Measurements from ENCODE around the gene LPXN.
A peak's percentile ranks its signal among the peaks of the same experiment; 100 is the strongest.

LPXN gene

GRCh38 chr11:58567889-58568512 is 7.7 kb downstream of the LPXN start:
- H3K36me3 Mint-ChIP-seq (ENCODE audit: low read depth) = peaks cover 73% of the 10 kb centered on the region
- H3K27me3 Mint-ChIP-seq = no peaks in the 10 kb centered on the region
- peak overlapping the region; percentile 89 for H3K27ac Mint-ChIP-seq
- H3K9me3 Mint-ChIP-seq = no peaks in the 10 kb centered on the region
- H3K4me1 Mint-ChIP-seq (ENCODE audit: low read depth) = peaks cover 74% of the 10 kb centered on the region
- H3K4me3 Mint-ChIP-seq = peak overlapping the region; percentile 69

- Mint-ChIP-seq H3K4me1 (ENCODE audit: low read depth) (peaks cover 76% of the 10 kb centered on the region), H3K9me3 (no peaks in the 10 kb centered on the region), H3K27ac (peak overlapping the region; percentile 37), H3K4me3 (no peak overlapping the region), H3K27me3 (no peaks in the 10 kb centered on the region), H3K36me3 (ENCODE audit: low read depth) (peaks cover 75% of the 10 kb centered on the region)
Measured at GRCh38 chr11:58564231-58564630, 11.4 kb downstream of the LPXN start.

- peak overlapping the region; percentile 79 for H3K27ac Mint-ChIP-seq
- no peaks in the 10 kb centered on the region for H3K27me3 Mint-ChIP-seq
- H3K4me1 Mint-ChIP-seq (ENCODE audit: low read depth) = peaks cover 69% of the 10 kb centered on the region
- no peaks in the 10 kb centered on the region for H3K9me3 Mint-ChIP-seq
- peaks cover 66% of the 10 kb centered on the region for H3K36me3 Mint-ChIP-seq (ENCODE audit: low read depth)
- H3K4me3 Mint-ChIP-seq = no peak overlapping the region
Measured at GRCh38 chr11:58562375-58562800, 13.3 kb downstream of the LPXN start.

GRCh38 chr11:58561394-58562098 is 14.1 kb downstream of the LPXN start:
- H3K4me3 Mint-ChIP-seq = no peak overlapping the region

GRCh38 chr11:58560842-58561241 is 14.8 kb downstream of the LPXN start:
- Mint-ChIP-seq H3K4me1 (ENCODE audit: low read depth) (peaks cover 69% of the 10 kb centered on the region), H3K27ac (peak overlapping the region; percentile 29), H3K9me3 (no peaks in the 10 kb centered on the region), H3K4me3 (no peak overlapping the region), H3K36me3 (ENCODE audit: low read depth) (peaks cover 64% of the 10 kb centered on the region), H3K27me3 (no peaks in the 10 kb centered on the region)

More at GRCh38 chr11:58561394-58562098, 14.1 kb downstream of the LPXN start:
- Mint-ChIP-seq H3K4me1 (ENCODE audit: low read depth) (peaks cover 73% of the 10 kb centered on the region), H3K27ac (no peak overlapping the region), H3K9me3 (no peaks in the 10 kb centered on the region), H3K36me3 (ENCODE audit: low read depth) (peaks cover 69% of the 10 kb centered on the region), H3K27me3 (no peaks in the 10 kb centered on the region)

DNA sequence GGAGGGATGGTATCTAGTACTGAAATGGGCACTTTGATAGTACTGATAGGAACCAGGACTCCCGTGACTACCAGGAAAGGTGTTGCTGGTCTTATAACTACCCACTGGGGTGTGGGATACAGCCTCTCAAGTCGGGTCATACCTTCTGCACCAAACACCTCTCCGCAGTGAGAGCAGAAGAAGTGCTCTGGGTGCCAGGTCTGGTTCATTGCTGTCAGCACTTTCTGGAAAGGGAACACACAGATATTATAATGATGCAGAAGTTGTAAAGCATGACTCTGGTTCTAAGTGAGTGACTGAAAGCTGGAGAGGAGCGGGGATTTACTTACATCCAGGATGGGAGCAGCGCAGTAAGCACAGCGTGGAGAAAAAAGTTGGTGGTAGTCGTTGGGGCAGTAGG is 26.0 kb downstream of the LPXN start:
- no peaks in the 10 kb centered on the region for H3K9me3 Mint-ChIP-seq
- no peaks in the 10 kb centered on the region for H3K27me3 Mint-ChIP-seq
- H3K4me1 Mint-ChIP-seq (ENCODE audit: low read depth) = peaks cover 16% of the 10 kb centered on the region
- H3K27ac Mint-ChIP-seq = no peak overlapping the region
- peaks cover 95% of the 10 kb centered on the region for H3K36me3 Mint-ChIP-seq (ENCODE audit: low read depth)
- H3K4me3 Mint-ChIP-seq = no peak overlapping the region

- Mint-ChIP-seq H3K27ac (no peak overlapping the region), H3K36me3 (ENCODE audit: low read depth) (peaks cover 88% of the 10 kb centered on the region), H3K27me3 (no peaks in the 10 kb centered on the region), H3K4me3 (no peak overlapping the region), H3K4me1 (ENCODE audit: low read depth) (peaks cover 31% of the 10 kb centered on the region), H3K9me3 (no peaks in the 10 kb centered on the region)
Measured at GRCh38 chr11:58546841-58547240, 28.8 kb downstream of the LPXN start.

GRCh38 chr11:58531865-58532341 is 43.8 kb downstream of the LPXN start:
- peaks cover 89% of the 10 kb centered on the region for H3K36me3 Mint-ChIP-seq (ENCODE audit: low read depth)
- no peak overlapping the region for H3K4me3 Mint-ChIP-seq
- no peaks in the 10 kb centered on the region for H3K9me3 Mint-ChIP-seq
- H3K4me1 Mint-ChIP-seq (ENCODE audit: low read depth) = peaks cover 49% of the 10 kb centered on the region
- no peaks in the 10 kb centered on the region for H3K27me3 Mint-ChIP-seq
- no peak overlapping the region for H3K27ac Mint-ChIP-seq

DNA sequence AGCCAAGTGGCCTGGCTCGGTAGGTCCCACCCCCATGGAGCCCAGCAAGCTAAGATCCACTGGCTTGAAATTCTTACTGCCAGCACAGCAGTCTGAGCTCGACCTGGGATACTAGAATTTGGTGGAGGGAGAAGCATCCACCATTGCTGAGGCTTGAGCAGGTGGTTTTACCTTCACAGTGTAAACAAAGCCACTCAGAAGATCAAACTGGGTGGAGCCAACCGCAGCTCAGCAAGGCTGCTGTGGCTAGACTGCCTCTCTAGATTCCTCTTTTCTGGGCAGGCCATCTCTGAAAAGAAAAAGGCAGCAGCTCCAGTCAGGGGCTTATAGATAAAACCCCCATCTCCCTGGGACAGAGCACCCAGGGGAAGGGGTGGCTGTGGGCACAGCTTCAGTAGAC is 45.4 kb downstream of the LPXN start:
- no peak overlapping the region for H3K27ac Mint-ChIP-seq
- peaks cover 52% of the 10 kb centered on the region for H3K4me1 Mint-ChIP-seq (ENCODE audit: low read depth)
- H3K4me3 Mint-ChIP-seq = no peak overlapping the region
- H3K9me3 Mint-ChIP-seq = no peaks in the 10 kb centered on the region
- peaks cover 78% of the 10 kb centered on the region for H3K36me3 Mint-ChIP-seq (ENCODE audit: low read depth)
- H3K27me3 Mint-ChIP-seq = no peaks in the 10 kb centered on the region

GRCh38 chr11:58527429-58527828 is 48.2 kb downstream of the LPXN start:
- H3K27ac Mint-ChIP-seq = no peak overlapping the region
- peaks cover 69% of the 10 kb centered on the region for H3K36me3 Mint-ChIP-seq (ENCODE audit: low read depth)
- H3K4me1 Mint-ChIP-seq (ENCODE audit: low read depth) = peaks cover 61% of the 10 kb centered on the region
- H3K9me3 Mint-ChIP-seq = no peaks in the 10 kb centered on the region
- H3K27me3 Mint-ChIP-seq = no peaks in the 10 kb centered on the region
- no peak overlapping the region for H3K4me3 Mint-ChIP-seq

- H3K36me3 Mint-ChIP-seq (ENCODE audit: low read depth) = peaks cover 74% of the 10 kb centered on the region
- H3K4me3 Mint-ChIP-seq = peak overlapping the region; percentile 5
- H3K27me3 Mint-ChIP-seq = no peaks in the 10 kb centered on the region
- peak overlapping the region; percentile 21 for H3K27ac Mint-ChIP-seq
- H3K9me3 Mint-ChIP-seq = no peaks in the 10 kb centered on the region
- H3K4me1 Mint-ChIP-seq (ENCODE audit: low read depth) = peaks cover 68% of the 10 kb centered on the region
Measured at GRCh38 chr11:58526721-58527120, 48.9 kb downstream of the LPXN start.

GRCh38 chr11:58525037-58525614 is 50.5 kb downstream of the LPXN start:
- Mint-ChIP-seq H3K4me3 (peak overlapping the region; percentile 75), H3K27me3 (no peaks in the 10 kb centered on the region), H3K36me3 (ENCODE audit: low read depth) (peaks cover 64% of the 10 kb centered on the region), H3K27ac (peak overlapping the region; percentile 95), H3K9me3 (no peaks in the 10 kb centered on the region), H3K4me1 (ENCODE audit: low read depth) (peaks cover 59% of the 10 kb centered on the region)

DNA sequence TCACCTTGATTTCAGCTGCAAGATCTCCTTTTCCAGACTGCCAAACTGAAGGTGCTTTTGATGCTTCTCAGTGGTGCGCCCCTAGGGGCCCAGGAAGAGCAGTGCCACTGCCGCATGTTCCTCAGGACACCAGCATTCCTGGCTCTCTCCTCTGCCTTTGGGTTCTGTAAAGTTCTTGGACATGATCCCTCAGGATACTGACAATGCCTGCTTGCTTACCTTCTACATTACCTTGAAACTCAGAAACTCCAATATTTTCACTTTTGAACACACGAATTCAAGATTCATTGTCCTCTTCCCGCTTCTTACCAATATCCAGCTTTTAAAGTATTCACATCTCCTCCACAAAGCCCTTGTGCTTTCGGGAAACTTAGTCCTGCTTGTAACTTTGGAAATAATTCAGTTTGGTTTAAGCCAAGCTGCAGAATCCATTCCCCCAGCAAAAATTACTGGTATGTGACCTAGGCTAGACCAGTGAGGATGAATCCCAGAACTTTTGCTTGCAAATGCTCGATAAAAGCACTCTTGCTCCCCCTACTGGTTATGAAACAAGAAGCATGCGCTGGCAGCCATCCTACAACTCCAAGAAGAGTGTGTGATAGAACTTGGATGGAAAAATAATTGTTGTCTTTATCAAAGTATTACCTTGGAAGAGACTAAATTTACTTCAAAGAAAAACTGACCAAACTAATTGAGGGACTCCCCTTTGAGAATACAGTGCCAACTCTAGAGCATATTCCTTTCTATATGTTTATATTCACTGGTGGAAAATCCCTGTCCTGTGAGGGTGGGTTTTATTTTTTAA is 51.2 kb downstream of the LPXN start:
- Mint-ChIP-seq H3K4me3 (peak overlapping the region; percentile 75), H3K27me3 (no peaks in the 10 kb centered on the region), H3K4me1 (ENCODE audit: low read depth) (peaks cover 59% of the 10 kb centered on the region)

DNA sequence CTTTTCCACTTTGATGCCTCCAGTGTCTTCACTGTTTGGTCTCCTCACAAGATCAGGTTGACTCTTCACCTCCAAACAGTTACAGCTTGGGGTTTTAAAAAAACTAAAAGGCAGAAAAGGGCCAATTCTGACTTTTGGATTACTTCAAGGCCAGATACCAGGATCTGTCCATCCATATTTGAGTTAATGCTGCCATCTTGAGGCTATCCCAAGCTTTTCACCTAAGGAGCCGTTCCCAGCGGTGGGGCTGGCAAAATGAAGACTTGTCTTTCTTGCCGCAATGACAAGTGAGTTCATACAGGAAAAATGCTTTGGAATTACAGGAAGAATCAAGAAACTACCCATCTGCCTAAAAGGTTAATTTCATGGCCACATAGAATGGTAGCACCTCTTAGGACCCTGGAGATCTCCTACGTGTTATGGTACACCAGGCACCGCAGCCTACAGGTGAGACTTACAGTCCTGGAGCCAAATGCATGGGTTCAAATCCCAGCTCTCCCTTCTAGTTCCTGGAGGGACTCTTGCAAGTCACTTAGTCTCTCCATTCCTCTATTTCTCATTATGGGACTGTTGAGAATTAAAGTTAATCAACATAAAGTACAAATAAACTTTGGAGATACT is 61.8 kb downstream of the LPXN start:
- Mint-ChIP-seq H3K4me3 (no peak overlapping the region), H3K4me1 (ENCODE audit: low read depth) (no peaks in the 10 kb centered on the region), H3K27me3 (no peaks in the 10 kb centered on the region), H3K36me3 (ENCODE audit: low read depth) (no peaks in the 10 kb centered on the region), H3K9me3 (no peaks in the 10 kb centered on the region), H3K27ac (no peak overlapping the region)

More for the DNA sequence above, 51.2 kb downstream of the LPXN start:
- Mint-ChIP-seq H3K27ac (peak overlapping the region; percentile 95), H3K9me3 (no peaks in the 10 kb centered on the region), H3K36me3 (ENCODE audit: low read depth) (peaks cover 57% of the 10 kb centered on the region)
